ENCODE data around the gene ZNF280A. TPM values are rescaled to one million over a fixed set of nuclear protein-coding genes. Genes with fewer than 3 reads are reported as not detected.

Gene ZNF280A
- total and polyA plus RNA-seq, 2 of the 8 experiments (the other 6 are each of a cell fraction or from before 2014, with no cell fraction given), result 0.09 to 0.61 TPM

GRCh38 chr22:22536515-22536914, 16.4 kb upstream of the ZNF280A start:
- Histone ChIP-seq H3K27me3 (replicated peaks in 1 of 4; ENCODE audit: control insufficient read depth in 3 of 4, extremely low read depth in 1 of 4, insufficient read depth in 3 of 4, low read length in 3 of 4) (peaks cover 9 to 29% (median 13%) of the 10 kb centered on the region in 4 experiments), H3K79me1 (ENCODE audit: low read depth, low read length) (no peaks in the 10 kb centered on the region), H3K9me3 (ENCODE audit: insufficient read depth in 2 of 2, low read depth in 1 of 2, low read length in 1 of 2) (peaks cover 3 to 28% of the 10 kb centered on the region in 2 experiments; a peak in 2 of 4 replicates), H3K4me3 (ENCODE audit: extremely low read depth in 1 of 4, insufficient read depth in 2 of 4, low read depth in 3 of 4, low read length in 4 of 4) (no peak overlapping the region), H3K18ac (ENCODE audit: extremely low read depth, low read length) (no peak overlapping the region), H2BK120ac (replicated peaks; ENCODE audit: low read depth, low read length) (no peak overlapping the region), H3K27ac (ENCODE audit: low read depth, low read length) (no peak overlapping the region), H3K23me2 (ENCODE audit: low read depth, low read length) (no peaks in the 10 kb centered on the region), H3K14ac (ENCODE audit: insufficient read length) (no peak overlapping the region), H2BK15ac (ENCODE audit: low read length) (no peak overlapping the region), H4K20me1 (replicated peaks in 1 of 2; ENCODE audit: control insufficient read depth in 1 of 2, insufficient read depth in 2 of 2, low read length in 2 of 2) (no peaks in the 10 kb centered on the region), H3K4ac (replicated peaks; ENCODE audit: insufficient read length, low read depth, low read length) (no peak overlapping the region), H2BK12ac (ENCODE audit: low read depth, low read length) (no peak overlapping the region), H3K36me3 (ENCODE audit: control insufficient read depth in 2 of 4, insufficient read depth in 4 of 4, low read length in 3 of 4) (no peaks in the 10 kb centered on the region), H4K8ac (ENCODE audit: extremely low read depth, insufficient read depth, low read length) (no peak overlapping the region), H3K4me1 (replicated peaks in 1 of 4; ENCODE audit: control insufficient read depth in 3 of 4, insufficient read depth in 4 of 4, low read length in 3 of 4) (no peaks in the 10 kb centered on the region), H4K5ac (ENCODE audit: insufficient read length, low read depth, low read length) (no peak overlapping the region), H3K23ac (ENCODE audit: insufficient read length) (no peak overlapping the region), H4K91ac (replicated peaks; ENCODE audit: insufficient read length, low read length) (no peak overlapping the region), H2BK5ac (ENCODE audit: low read depth, low read length) (no peak overlapping the region), H2AK5ac (ENCODE audit: low read depth, low read length) (no peak overlapping the region), H3K4me2 (ENCODE audit: insufficient read depth in 1 of 2, low read depth in 2 of 2, low read length in 2 of 2) (no peak overlapping the region), H3K79me2 (ENCODE audit: control insufficient read depth in 1 of 2, insufficient read depth in 2 of 2, low read length in 2 of 2) (no peaks in the 10 kb centered on the region), H2AFZ (ENCODE audit: low read length) (no peak overlapping the region), H2BK20ac (ENCODE audit: low read length) (no peak overlapping the region), H3K56ac (replicated peaks; ENCODE audit: insufficient read length, low read depth, low read length) (no peak overlapping the region), H3K9ac (replicated peaks in 1 of 4; ENCODE audit: extremely low read depth in 1 of 4, low read depth in 3 of 4, low read length in 3 of 4) (no peak overlapping the region)
- WGBS, 2 experiments (ENCODE audit: extremely low coverage in 1 of 2, insufficient coverage in 1 of 2, insufficient read length in 1 of 2, insufficient replicate concordance in 2 of 2, low coverage in 1 of 2, low lambda C conversion rate in 2 of 2, missing lambda C conversion rate in 1 of 2), result 85 to 100% methylated on average over 1 to 6 of the region's 6 CpGs
- ChIA-PET CTCF (ENCODE audit: partially characterized antibody) (no interaction called here), POLR2A (ENCODE audit: partially characterized antibody) (no interaction called here)
- no peak for DNase-seq (ENCODE audit: low read depth in 1 of 2, low spot score in 2 of 2)
- no peak for FAIRE-seq
- TF ChIP-seq FOSL1 (IDR thresholded peaks at IDR 0.05; ENCODE audit: insufficient read depth, low read depth, low read length) (no peak), EP300 (IDR thresholded peaks at IDR 0.05; ENCODE audit: borderline replicate concordance in 1 of 2, low read depth in 2 of 2, low read length in 2 of 2) (no peak), MAX (IDR thresholded peaks at IDR 0.05) (no peak), POU5F1 (IDR thresholded peaks at IDR 0.05; ENCODE audit: low read depth, low read length) (no peak), CTBP2 (IDR thresholded peaks at IDR 0.05; ENCODE audit: borderline replicate concordance, insufficient read depth, insufficient read length, low read length) (no peak), BRCA1 (IDR thresholded peaks at IDR 0.05; ENCODE audit: low read depth, low read length) (no peak), KDM1A (IDR thresholded peaks at IDR 0.05; ENCODE audit: borderline replicate concordance, low read length) (no peak)

All from H1 (cell line).